ENCODE results near the gene IKBKE.

DNA sequence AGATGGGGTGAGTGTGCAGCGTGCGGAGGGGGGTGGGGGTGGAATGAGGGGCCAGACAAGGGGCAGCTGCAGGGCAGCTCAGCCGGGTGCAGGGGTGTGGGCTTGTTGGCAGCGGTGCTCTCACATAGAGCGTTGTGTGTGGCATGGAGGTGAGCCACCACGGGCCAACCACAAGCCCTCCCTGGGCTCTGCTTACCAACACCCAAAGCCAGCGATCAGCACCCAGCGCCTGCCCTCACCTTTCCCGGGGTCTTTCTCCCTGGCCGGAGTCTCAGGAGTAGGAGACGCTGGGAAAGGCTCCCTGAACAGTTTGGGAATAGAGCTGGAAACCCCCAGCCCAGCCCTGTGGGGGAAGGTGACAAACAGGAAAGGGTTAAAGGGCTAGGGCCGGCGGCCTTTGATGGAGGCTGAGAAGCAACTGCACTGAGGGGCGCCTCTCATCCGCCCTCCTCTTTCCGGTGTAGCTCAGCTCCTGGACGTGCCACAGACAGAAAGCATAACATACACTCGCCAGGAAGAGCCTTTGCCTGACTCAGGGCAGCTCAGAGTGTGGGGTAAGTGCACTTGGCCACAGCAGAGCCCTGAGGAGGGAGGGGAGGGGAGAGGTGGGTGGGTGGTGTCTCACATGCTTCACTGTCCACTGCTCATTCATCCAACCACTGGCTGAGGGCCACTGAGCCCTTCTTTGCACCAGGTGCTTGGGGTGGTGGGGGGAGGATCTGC, 577 bp downstream of the IKBKE start:
- TF ChIP-seq EP300 (conservative IDR thresholded peaks at IDR 0.05; ENCODE audit: poor library complexity, severe bottlenecking) (no peak), POLR2AphosphoS5 (IDR thresholded peaks at IDR 0.05) (no peak)
